Osteocyte (in vitro differentiated cells): ENCODE results near the gene MASP2. TPM values are rescaled to one million over a fixed set of nuclear protein-coding genes. Genes with fewer than 3 reads are reported as not detected.
"Not testable (repeated sequence)": the region's sequence is repeated elsewhere in the genome, so short reads cannot be mapped to it uniquely, and the experiment has no call there.

ENCODE experiments used
- DNase-seq: peaks from one replicate; pipeline ENCODE4 v3.0.0; 2021; ENCODE audit warnings: mixed read lengths; ENCODE audit not compliant: unreplicated experiment; ENCODE audit errors: extremely low spot score
- H3K27ac Mint-ChIP-seq: one replicate; pipeline ENCODE4 v1.8.0; 2021; ENCODE audit warnings: mild to moderate bottlenecking, mixed read lengths; ENCODE audit not compliant: unreplicated experiment
- H3K27me3 Mint-ChIP-seq: one replicate; pipeline ENCODE4 v1.8.0; 2021; ENCODE audit warnings: mixed read lengths; ENCODE audit not compliant: unreplicated experiment
- H3K36me3 Mint-ChIP-seq: one replicate; pipeline ENCODE4 v1.8.0; 2021; ENCODE audit warnings: mixed read lengths; ENCODE audit not compliant: unreplicated experiment
- H3K4me1 Mint-ChIP-seq: one replicate; pipeline ENCODE4 v1.8.0; 2021; ENCODE audit warnings: mixed read lengths; ENCODE audit not compliant: unreplicated experiment
- H3K4me3 Mint-ChIP-seq: one replicate; pipeline ENCODE4 v1.8.0; 2021; ENCODE audit warnings: mild to moderate bottlenecking, moderate library complexity, mixed read lengths; ENCODE audit not compliant: unreplicated experiment
- H3K9me3 Mint-ChIP-seq: one replicate; pipeline ENCODE4 v1.8.0; 2021; ENCODE audit warnings: mixed read lengths; ENCODE audit not compliant: unreplicated experiment
- total RNA-seq: library from RNA; stranded (reverse); gene quantifications from 2 replicates; pipeline ENCODE4 v1.2.1, GENCODE V29; 2021
- TF ChIP-seq, protein P1 (sequence below): fragments of 200-600 bp; sonication (generic); IDR thresholded peaks from 2 replicates; pipeline ENCODE4 v1.5.0; 2021; ENCODE audit warnings: antibody characterized with exemption, mild to moderate bottlenecking, moderate library complexity

MASP2 gene
- total RNA-seq, 1 donor from 2014 or later, result not detected

GRCh38 chr1:10996100-10996499 lies 50.9 kb downstream of the MASP2 start:
- Mint-ChIP-seq H3K4me3 (no peak overlapping the region), H3K27me3 (peaks cover 26% of the 10 kb centered on the region), H3K4me1 (no peaks in the 10 kb centered on the region), H3K9me3 (no peaks in the 10 kb centered on the region), H3K36me3 (no peaks in the 10 kb centered on the region), H3K27ac (no peak overlapping the region)
- DNase-seq, result no peak
- TF ChIP-seq, protein P1, sequence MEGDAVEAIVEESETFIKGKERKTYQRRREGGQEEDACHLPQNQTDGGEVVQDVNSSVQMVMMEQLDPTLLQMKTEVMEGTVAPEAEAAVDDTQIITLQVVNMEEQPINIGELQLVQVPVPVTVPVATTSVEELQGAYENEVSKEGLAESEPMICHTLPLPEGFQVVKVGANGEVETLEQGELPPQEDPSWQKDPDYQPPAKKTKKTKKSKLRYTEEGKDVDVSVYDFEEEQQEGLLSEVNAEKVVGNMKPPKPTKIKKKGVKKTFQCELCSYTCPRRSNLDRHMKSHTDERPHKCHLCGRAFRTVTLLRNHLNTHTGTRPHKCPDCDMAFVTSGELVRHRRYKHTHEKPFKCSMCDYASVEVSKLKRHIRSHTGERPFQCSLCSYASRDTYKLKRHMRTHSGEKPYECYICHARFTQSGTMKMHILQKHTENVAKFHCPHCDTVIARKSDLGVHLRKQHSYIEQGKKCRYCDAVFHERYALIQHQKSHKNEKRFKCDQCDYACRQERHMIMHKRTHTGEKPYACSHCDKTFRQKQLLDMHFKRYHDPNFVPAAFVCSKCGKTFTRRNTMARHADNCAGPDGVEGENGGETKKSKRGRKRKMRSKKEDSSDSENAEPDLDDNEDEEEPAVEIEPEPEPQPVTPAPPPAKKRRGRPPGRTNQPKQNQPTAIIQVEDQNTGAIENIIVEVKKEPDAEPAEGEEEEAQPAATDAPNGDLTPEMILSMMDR, result no peak

DNA sequence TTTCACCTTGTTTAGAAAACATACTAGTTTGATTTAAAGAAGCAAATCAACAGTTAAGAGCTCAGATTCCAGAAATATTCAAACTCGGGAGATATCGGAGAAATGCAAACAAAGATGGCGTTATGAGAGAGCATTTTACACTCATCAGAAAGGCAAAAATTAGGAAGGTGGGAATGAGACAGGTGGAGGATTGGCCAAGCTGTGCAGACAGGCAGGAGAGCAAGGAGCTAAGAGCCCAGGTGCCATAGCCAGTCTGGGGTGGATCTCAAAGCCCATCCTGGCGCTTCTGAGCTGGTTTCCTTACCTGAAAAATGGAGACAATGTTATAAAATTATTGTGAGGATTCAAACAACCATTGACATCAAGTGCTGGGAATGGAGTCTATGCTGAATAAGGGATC lies 54.2 kb downstream of the MASP2 start:
- H3K4me3 Mint-ChIP-seq, result no peak overlapping the region
- no peak for DNase-seq
- H3K27me3 Mint-ChIP-seq, result peaks cover 29% of the 10 kb centered on the region
- no peaks in the 10 kb centered on the region for H3K9me3 Mint-ChIP-seq
- no peaks in the 10 kb centered on the region for H3K36me3 Mint-ChIP-seq
- no peak overlapping the region for H3K27ac Mint-ChIP-seq
- TF ChIP-seq, protein P1, result no peak
- H3K4me1 Mint-ChIP-seq, result peaks cover 4% of the 10 kb centered on the region

GRCh38 chr1:10992004-10992403 lies 55.0 kb downstream of the MASP2 start:
- not testable (repeated sequence) for DNase-seq, H3K4me3 Mint-ChIP-seq, H3K36me3 Mint-ChIP-seq, H3K4me1 Mint-ChIP-seq, H3K9me3 Mint-ChIP-seq, H3K27ac Mint-ChIP-seq
- H3K27me3 Mint-ChIP-seq, result peaks cover 37% of the 10 kb centered on the region

DNA sequence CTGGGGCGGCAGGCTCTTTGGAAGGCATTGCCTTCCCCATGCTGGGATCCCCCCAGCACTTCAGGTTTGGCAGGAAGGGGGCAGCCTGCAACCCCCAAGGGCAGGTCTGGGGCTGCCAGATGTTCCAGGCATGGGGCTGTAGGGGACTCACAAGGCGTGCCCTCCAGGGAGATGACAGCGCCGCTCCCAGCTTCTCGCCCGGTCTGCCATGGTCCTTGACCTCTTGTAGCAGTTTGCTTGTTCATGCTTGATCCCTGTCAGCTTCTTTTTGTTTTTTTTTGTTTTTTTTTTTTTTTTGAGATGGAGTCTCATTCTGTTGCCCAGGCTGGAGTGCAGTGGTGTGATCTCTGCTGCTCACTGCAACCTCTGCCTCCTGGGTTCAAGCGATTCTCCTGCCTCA lies 56.2 kb downstream of the MASP2 start:
- H3K4me1 Mint-ChIP-seq, result peaks cover 4% of the 10 kb centered on the region
- no peak overlapping the region for H3K27ac Mint-ChIP-seq
- H3K36me3 Mint-ChIP-seq, result no peaks in the 10 kb centered on the region

DNA sequence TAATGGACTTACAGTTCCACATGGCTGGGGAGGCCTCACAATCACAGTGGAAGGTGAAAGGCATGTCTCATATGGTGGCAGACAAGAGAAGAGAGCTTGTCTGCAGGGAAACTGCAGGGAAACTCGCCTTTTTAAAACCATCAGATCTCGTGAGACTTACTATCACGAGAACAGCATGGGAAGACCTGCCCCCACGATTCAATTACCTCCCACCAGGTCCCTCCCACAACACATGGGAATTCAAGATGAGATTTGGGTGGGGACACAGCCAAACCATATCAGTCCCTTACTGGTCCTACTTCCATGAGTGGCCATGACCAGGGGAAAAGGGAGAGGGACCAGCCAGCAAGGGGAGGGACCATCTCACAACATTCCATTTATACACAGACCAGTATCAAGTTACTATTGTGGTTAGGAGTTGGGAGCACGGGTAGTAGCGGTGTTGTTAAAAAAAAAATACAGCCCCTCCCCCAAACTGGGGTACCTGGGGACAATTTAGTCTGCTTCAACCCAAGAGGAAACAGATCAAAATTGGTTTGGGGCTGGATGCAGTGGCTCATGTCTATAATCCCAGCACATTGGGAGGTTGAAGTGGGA lies 57.0 kb downstream of the MASP2 start:
- DNase-seq, H3K4me1 Mint-ChIP-seq, H3K4me3 Mint-ChIP-seq, H3K27ac Mint-ChIP-seq, H3K9me3 Mint-ChIP-seq, H3K36me3 Mint-ChIP-seq: not testable (repeated sequence)
- peaks cover 51% of the 10 kb centered on the region for H3K27me3 Mint-ChIP-seq

More for the DNA sequence above, 56.2 kb downstream of the MASP2 start:
- no peak for DNase-seq
- TF ChIP-seq, protein P1, result no peak
- no peak overlapping the region for H3K4me3 Mint-ChIP-seq
- peaks cover 47% of the 10 kb centered on the region for H3K27me3 Mint-ChIP-seq
- no peaks in the 10 kb centered on the region for H3K9me3 Mint-ChIP-seq

- H3K27ac Mint-ChIP-seq, result no peak overlapping the region
- no peaks in the 10 kb centered on the region for H3K9me3 Mint-ChIP-seq
- H3K36me3 Mint-ChIP-seq, result no peaks in the 10 kb centered on the region
- H3K4me3 Mint-ChIP-seq, result no peak overlapping the region
- peaks cover 4% of the 10 kb centered on the region for H3K4me1 Mint-ChIP-seq
- DNase-seq, result no peak
- TF ChIP-seq, protein P1, result no peak
- H3K27me3 Mint-ChIP-seq, result peaks cover 57% of the 10 kb centered on the region
Observed at GRCh38 chr1:10989095-10989494, 57.9 kb downstream of the MASP2 start.
